Natural killer cell (primary cell): ENCODE results near the gene STK32B. TPM values are rescaled to one million over a fixed set of nuclear protein-coding genes. Genes with fewer than 3 reads are reported as not detected.

ENCODE experiments used
- ATAC-seq, 3 donors: fragments of 150-1000 bp in 2 of 3; fragments of 200-7000 bp in 1 of 3; cut with Tn5 transposase; 1 replicate in 1 of 3; 2 replicates in 2 of 3; pipeline ENCODE4 v1.10.0; 2021; ENCODE audit warnings: mild to moderate bottlenecking in 2 of 3, moderate library complexity in 2 of 3
- DNase-seq, 2 donors: peaks; one replicate each; pipeline versions ENCODE4 v3.0.0 to v3.0.0-alpha.2; 2013 to 2021; ENCODE audit warnings: mixed read lengths in 1 of 2
- H3K27ac ChIP-seq: one replicate; pipeline ENCODE4 v1.5.1; 2013; ENCODE audit warnings: mild to moderate bottlenecking, low read length
- H3K27me3 ChIP-seq: one replicate; pipeline ENCODE4 v1.6.1; 2013; ENCODE audit warnings: low read length; ENCODE audit not compliant: control insufficient read depth, insufficient read depth
- H3K36me3 ChIP-seq: one replicate; pipeline ENCODE4 v1.6.1; 2013; ENCODE audit warnings: low read length; ENCODE audit not compliant: control insufficient read depth, insufficient read depth
- H3K4me1 ChIP-seq: one replicate; pipeline ENCODE4 v1.6.1; 2013; ENCODE audit warnings: low read length; ENCODE audit not compliant: control insufficient read depth, insufficient read depth
- H3K4me3 ChIP-seq: one replicate; pipeline ENCODE4 v1.5.1; 2013; ENCODE audit warnings: low read length
- H3K9me3 ChIP-seq: one replicate; pipeline ENCODE4 v1.6.1; 2013; ENCODE audit warnings: low read length; ENCODE audit not compliant: control insufficient read depth, insufficient read depth
- H3K27ac Mint-ChIP-seq, 2 donors: one replicate each; pipeline ENCODE4 v1.8.0; 2022; ENCODE audit warnings: mild to moderate bottlenecking in 2 of 2, mixed read lengths in 2 of 2, moderate library complexity in 1 of 2
- H3K27me3 Mint-ChIP-seq, 2 donors: one replicate each; pipeline ENCODE4 v1.8.0; 2022; ENCODE audit warnings: low read depth in 2 of 2, mixed read lengths in 2 of 2
- H3K36me3 Mint-ChIP-seq: one replicate; pipeline ENCODE4 v1.8.0; 2022; ENCODE audit warnings: mixed read lengths
- H3K4me1 Mint-ChIP-seq, 2 donors: one replicate each; pipeline ENCODE4 v1.8.0; 2022; ENCODE audit warnings: mixed read lengths in 2 of 2
- H3K4me3 Mint-ChIP-seq: one replicate; pipeline ENCODE4 v1.8.0; 2022; ENCODE audit warnings: mild to moderate bottlenecking, moderate library complexity, mixed read lengths
- H3K9me3 Mint-ChIP-seq, 2 donors: one replicate each; pipeline ENCODE4 v1.8.0; 2022; ENCODE audit warnings: mixed read lengths in 2 of 2
- WGBS: methylation state at CpG from one replicate; pipeline ENCODE4 v1.1.7; 2013; ENCODE audit warnings: missing lambda C conversion rate; ENCODE audit not compliant: insufficient coverage; 5-methylcytosine and 5-hydroxymethylcytosine counted together
- intact Hi-C: fragments of 100-400 bp; cut with micrococcal nuclease; formaldehyde crosslinking; loops from one replicate; pipeline ENCODE4 v1.14.2; 2022
- total RNA-seq, 4 donors: library from RNA; stranded (reverse); fragments of 120-200 nt in 1 of 4; gene quantifications; one replicate each; pipeline versions ENCODE4 v1.2.3 to v1.2.4, GENCODE V29; 2013 to 2022
- TF ChIP-seq, protein P1 (sequence below): fragments of 200-600 bp; IDR thresholded peaks from one replicate; pipeline ENCODE4 v1.8.0; 2022; ENCODE audit warnings: antibody characterized with exemption

Gene STK32B
- total RNA-seq, 3 donors from 2014 or later (not counting 1 experiment from before 2014, with no cell fraction given): 0.32 to 0.33 TPM; not detected in 1

DNA sequence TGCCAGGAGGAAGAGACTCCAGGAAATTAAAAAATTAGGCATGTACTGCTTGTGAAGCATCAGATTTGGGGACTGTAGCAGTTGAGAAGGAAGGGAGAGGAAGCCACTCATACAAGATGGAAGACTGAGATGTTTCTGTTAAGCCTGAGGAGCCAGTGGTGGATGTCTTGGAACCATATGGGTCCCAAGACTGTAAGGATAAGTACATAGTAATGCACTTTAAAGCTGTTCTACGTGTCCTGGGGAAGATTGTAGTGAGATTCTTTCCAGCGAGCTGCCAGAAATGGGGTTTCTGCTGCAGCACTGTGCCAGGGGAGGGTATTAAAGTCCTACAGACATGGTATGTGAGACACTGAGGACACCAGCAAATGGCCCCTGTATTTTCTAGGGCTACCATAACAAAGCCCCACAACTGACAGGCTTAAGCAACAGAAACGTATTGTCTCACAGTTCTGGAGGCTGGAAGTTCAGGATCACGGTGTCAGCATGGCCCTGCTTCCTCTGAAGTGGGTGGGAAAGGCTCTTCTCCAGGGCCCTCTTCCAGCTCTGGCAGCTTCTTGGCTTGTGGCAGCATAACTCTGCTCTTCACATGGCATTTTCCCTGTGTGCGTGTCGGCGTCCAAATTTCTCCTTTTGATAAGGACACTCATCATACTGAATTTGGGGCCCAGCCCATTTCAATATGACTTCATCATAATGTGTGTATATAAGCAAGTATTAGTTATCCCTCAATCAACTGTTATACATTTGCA, 352.6 kb downstream of the STK32B start:
- Histone ChIP-seq H3K4me3 (no peak overlapping the region), H3K27ac (no peak overlapping the region), H3K9me3 (peaks cover 17% of the 10 kb centered on the region), H3K36me3 (no peaks in the 10 kb centered on the region), H3K27me3 (no peaks in the 10 kb centered on the region), H3K4me1 (no peaks in the 10 kb centered on the region)
- Mint-ChIP-seq H3K9me3 (peaks cover 0 to 3% of the 10 kb centered on the region in 2 donors), H3K27me3 (peaks cover 0 to 3% of the 10 kb centered on the region in 2 donors), H3K4me1 (no peaks in the 10 kb centered on the region), H3K4me3 (no peak overlapping the region), H3K36me3 (no peaks in the 10 kb centered on the region), H3K27ac (no peak overlapping the region)
- intact Hi-C loops: no loop called here
- ATAC-seq (no peak), DNase-seq (no peak)
- 89% methylated on average over 7 of the region's 7 CpGs for WGBS
- TF ChIP-seq, protein P1, sequence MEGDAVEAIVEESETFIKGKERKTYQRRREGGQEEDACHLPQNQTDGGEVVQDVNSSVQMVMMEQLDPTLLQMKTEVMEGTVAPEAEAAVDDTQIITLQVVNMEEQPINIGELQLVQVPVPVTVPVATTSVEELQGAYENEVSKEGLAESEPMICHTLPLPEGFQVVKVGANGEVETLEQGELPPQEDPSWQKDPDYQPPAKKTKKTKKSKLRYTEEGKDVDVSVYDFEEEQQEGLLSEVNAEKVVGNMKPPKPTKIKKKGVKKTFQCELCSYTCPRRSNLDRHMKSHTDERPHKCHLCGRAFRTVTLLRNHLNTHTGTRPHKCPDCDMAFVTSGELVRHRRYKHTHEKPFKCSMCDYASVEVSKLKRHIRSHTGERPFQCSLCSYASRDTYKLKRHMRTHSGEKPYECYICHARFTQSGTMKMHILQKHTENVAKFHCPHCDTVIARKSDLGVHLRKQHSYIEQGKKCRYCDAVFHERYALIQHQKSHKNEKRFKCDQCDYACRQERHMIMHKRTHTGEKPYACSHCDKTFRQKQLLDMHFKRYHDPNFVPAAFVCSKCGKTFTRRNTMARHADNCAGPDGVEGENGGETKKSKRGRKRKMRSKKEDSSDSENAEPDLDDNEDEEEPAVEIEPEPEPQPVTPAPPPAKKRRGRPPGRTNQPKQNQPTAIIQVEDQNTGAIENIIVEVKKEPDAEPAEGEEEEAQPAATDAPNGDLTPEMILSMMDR: no peak

- Histone ChIP-seq H3K4me3 (no peak overlapping the region), H3K27ac (no peak overlapping the region), H3K27me3 (no peaks in the 10 kb centered on the region), H3K4me1 (no peaks in the 10 kb centered on the region), H3K9me3 (peaks cover 14% of the 10 kb centered on the region), H3K36me3 (no peaks in the 10 kb centered on the region)
- Mint-ChIP-seq H3K9me3 (peaks cover 0 to 3% of the 10 kb centered on the region in 2 donors), H3K4me1 (no peaks in the 10 kb centered on the region), H3K27me3 (no peaks in the 10 kb centered on the region), H3K27ac (no peak overlapping the region), H3K4me3 (no peak overlapping the region), H3K36me3 (no peaks in the 10 kb centered on the region)
- 95% methylated on average over 1 of the region's 2 CpGs for WGBS
- intact Hi-C loops: no loop called here
- TF ChIP-seq, protein P1: no peak
- no peak for DNase-seq
- ATAC-seq: no peak
Observed at GRCh38 chr4:5409237-5409636, 358.0 kb downstream of the STK32B start.

GRCh38 chr4:5409972-5410618, 358.8 kb downstream of the STK32B start:
- Mint-ChIP-seq H3K27ac (no peak overlapping the region), H3K4me1 (no peaks in the 10 kb centered on the region), H3K9me3 (peaks cover 0 to 3% of the 10 kb centered on the region in 2 donors), H3K4me3 (no peak overlapping the region), H3K27me3 (no peaks in the 10 kb centered on the region), H3K36me3 (no peaks in the 10 kb centered on the region)
- intact Hi-C loops: no loop called here
- Histone ChIP-seq H3K9me3 (peaks cover 14% of the 10 kb centered on the region), H3K36me3 (no peaks in the 10 kb centered on the region), H3K4me1 (no peaks in the 10 kb centered on the region), H3K27ac (no peak overlapping the region), H3K4me3 (no peak overlapping the region), H3K27me3 (no peaks in the 10 kb centered on the region)
- TF ChIP-seq, protein P1: no peak
- WGBS: 77% methylated on average over 6 of the region's 6 CpGs
- no peak for DNase-seq
- no peak for ATAC-seq
